Stimulated activated CD8-positive, alpha-beta memory T cell treated with anti-CD3 and anti-CD28 coated beads, Interleukin-7, amount 100 ng/mL, for 4 hours (primary cell): ENCODE results near the gene AIP.
"Not testable (repeated sequence)": the region's sequence is repeated elsewhere in the genome, so short reads cannot be mapped to it uniquely, and the experiment has no call there.

Experiments used
- DNase-seq, 2 donors: peaks; one replicate each; pipeline ENCODE4 v3.0.0-alpha.2; 2020; ENCODE audit warnings: low read depth in 2 of 2

Gene AIP

GRCh38 chr11:67468759-67469507 lies 13.9 kb upstream of the AIP start, which contains the start of gene TMEM134:
Gene TMEM134 (minus strand): TSS chr11:67469251. CDS start chr11:67469192, 59 bp downstream.
- DNase-seq, result peak; percentile 84 to 88

GRCh38 chr11:67469508-67469811 lies 13.4 kb upstream of the AIP start:
- DNase-seq, result no peak

- DNase-seq, result no peak
These were observed 12.4 kb upstream of the AIP start for GRCh38 chr11:67470337-67471002.

GRCh38 chr11:67472882-67473281 lies 9.9 kb upstream of the AIP start:
- DNase-seq, result no peak

GRCh38 chr11:67476692-67477091 lies 6.1 kb upstream of the AIP start:
- DNase-seq, result not testable (repeated sequence)

- not testable (repeated sequence) for DNase-seq
These were observed 5.3 kb upstream of the AIP start for GRCh38 chr11:67477344-67478050.

GRCh38 chr11:67482275-67482826 lies 475 bp upstream of the AIP start:
- no peak for DNase-seq

- DNase-seq, result no peak
These were observed 1.2 kb downstream of the AIP start for GRCh38 chr11:67483831-67484665.

- peak in 1 of 2 donors; percentile 53 for DNase-seq
These were observed 2.1 kb downstream of the AIP start for GRCh38 chr11:67484847-67485311.

GRCh38 chr11:67485873-67486361 lies 3.1 kb downstream of the AIP start:
- not testable (repeated sequence) for DNase-seq

GRCh38 chr11:67486481-67487195 lies 3.8 kb downstream of the AIP start:
- DNase-seq, result no peak

- DNase-seq, result no peak
These were observed 6.5 kb downstream of the AIP start for GRCh38 chr11:67489203-67489884.

GRCh38 chr11:67489885-67490726 lies 7.3 kb downstream of the AIP start:
- DNase-seq, result no peak

GRCh38 chr11:67490727-67491065 lies 7.9 kb downstream of the AIP start:
- DNase-seq, result no peak

GRCh38 chr11:67491276-67492068 lies 8.6 kb downstream of the AIP start:
- DNase-seq, result no peak

- DNase-seq, result no peak
These were observed 9.4 kb downstream of the AIP start for GRCh38 chr11:67492069-67492727.

- no peak for DNase-seq
These were observed 10.1 kb downstream of the AIP start for GRCh38 chr11:67492801-67493547.
